OCI-LY1 (cell line): ENCODE measurements around the gene AGAP2.

Source experiments
- EZH2 ChIP-seq: fragments of 200-600 bp; sonication (generic), shearing (Covaris generic); IDR thresholded peaks from 2 replicates; pipeline ENCODE4 v1.8.0; 2017; ENCODE audit warnings: borderline replicate concordance, mixed run types, mild to moderate bottlenecking, antibody characterized with exemption, low read length, moderate library complexity, mixed read lengths
- TF ChIP-seq, protein P1 (sequence below): fragments of 200-600 bp; sonication (generic), shearing (Covaris generic); IDR thresholded peaks from 2 replicates; pipeline ENCODE4 v1.5.1; 2017; ENCODE audit warnings: mild to moderate bottlenecking, antibody characterized with exemption, low read length, moderate library complexity, mixed read lengths

DNA sequence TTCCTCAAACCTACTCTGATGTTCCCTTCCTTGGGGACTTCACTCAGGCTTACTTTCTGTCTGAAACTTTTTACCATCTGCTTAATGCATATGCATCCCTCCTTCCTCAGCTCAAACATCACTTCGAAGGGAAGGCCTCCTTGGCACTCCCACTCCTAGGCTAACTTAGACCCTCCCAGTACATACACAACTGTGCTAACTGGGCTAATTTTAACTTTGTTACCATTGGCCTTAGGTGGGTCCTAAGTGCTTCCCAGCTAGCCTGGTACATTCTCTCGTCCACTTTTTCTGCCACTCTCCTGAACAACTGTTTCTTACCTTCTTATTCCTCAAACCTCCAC, 37.7 kb upstream of the AGAP2 start:
- TF ChIP-seq, protein P1, sequence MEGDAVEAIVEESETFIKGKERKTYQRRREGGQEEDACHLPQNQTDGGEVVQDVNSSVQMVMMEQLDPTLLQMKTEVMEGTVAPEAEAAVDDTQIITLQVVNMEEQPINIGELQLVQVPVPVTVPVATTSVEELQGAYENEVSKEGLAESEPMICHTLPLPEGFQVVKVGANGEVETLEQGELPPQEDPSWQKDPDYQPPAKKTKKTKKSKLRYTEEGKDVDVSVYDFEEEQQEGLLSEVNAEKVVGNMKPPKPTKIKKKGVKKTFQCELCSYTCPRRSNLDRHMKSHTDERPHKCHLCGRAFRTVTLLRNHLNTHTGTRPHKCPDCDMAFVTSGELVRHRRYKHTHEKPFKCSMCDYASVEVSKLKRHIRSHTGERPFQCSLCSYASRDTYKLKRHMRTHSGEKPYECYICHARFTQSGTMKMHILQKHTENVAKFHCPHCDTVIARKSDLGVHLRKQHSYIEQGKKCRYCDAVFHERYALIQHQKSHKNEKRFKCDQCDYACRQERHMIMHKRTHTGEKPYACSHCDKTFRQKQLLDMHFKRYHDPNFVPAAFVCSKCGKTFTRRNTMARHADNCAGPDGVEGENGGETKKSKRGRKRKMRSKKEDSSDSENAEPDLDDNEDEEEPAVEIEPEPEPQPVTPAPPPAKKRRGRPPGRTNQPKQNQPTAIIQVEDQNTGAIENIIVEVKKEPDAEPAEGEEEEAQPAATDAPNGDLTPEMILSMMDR, result no peak; the same call in 1 of the 2 replicates
- no peak for TF ChIP-seq EZH2
